CD14-positive monocyte (primary cell): ENCODE results near the gene CCDC74A. TPM values are rescaled to one million over a fixed set of nuclear protein-coding genes. Genes with fewer than 3 reads are reported as not detected.
"Not testable (repeated sequence)": the region's sequence is repeated elsewhere in the genome, so short reads cannot be mapped to it uniquely, and the experiment has no call there.

Experiments
- DNase-seq, 3 donors: peaks; one replicate each; pipeline ENCODE4 v3.0.0-alpha.2; 2011 to 2022
- H2AFZ ChIP-seq: 2 replicates; pipeline ENCODE4 v1.6.0; 2012; ENCODE audit warnings: mild to moderate bottlenecking, low read depth, low read length, inconsistent platforms; ENCODE audit not compliant: insufficient read depth, poor library complexity, severe bottlenecking
- H3K27ac ChIP-seq, 2 donors: 1 replicate in 1 of 2; 2 replicates in 1 of 2; pipeline ENCODE4 v1.5.1; 2012 to 2013; ENCODE audit warnings: low read length in 2 of 2, control low read depth in 1 of 2, inconsistent platforms in 1 of 2, low read depth in 1 of 2, mild to moderate bottlenecking in 1 of 2
- H3K27me3 ChIP-seq, 2 donors: one replicate each; pipeline versions ENCODE4 v1.6.0 to v1.6.1; 2011 to 2013; ENCODE audit warnings: low read length in 2 of 2; ENCODE audit not compliant: control insufficient read depth in 2 of 2, insufficient read depth in 2 of 2
- H3K36me3 ChIP-seq, 2 donors: replicated peaks in 1 of 2; 1 replicate in 1 of 2; 2 replicates in 1 of 2; pipeline versions ENCODE4 v1.5.1 to v1.6.1; 2012 to 2013; ENCODE audit warnings: low read length in 2 of 2, control low read depth in 1 of 2, inconsistent platforms in 1 of 2, mild to moderate bottlenecking in 1 of 2; ENCODE audit not compliant: insufficient read depth in 2 of 2, control insufficient read depth in 1 of 2
- H3K4me1 ChIP-seq, 2 donors: 1 replicate in 1 of 2; 2 replicates in 1 of 2; pipeline versions ENCODE4 v1.5.1 to v1.6.1; 2012 to 2013; ENCODE audit warnings: low read length in 2 of 2, control low read depth in 1 of 2, inconsistent platforms in 1 of 2, mild to moderate bottlenecking in 1 of 2, moderate library complexity in 1 of 2; ENCODE audit not compliant: insufficient read depth in 2 of 2, control insufficient read depth in 1 of 2
- H3K4me2 ChIP-seq: replicated peaks from 2 replicates; pipeline ENCODE3; 2012; ENCODE audit warnings: low read length, moderate library complexity, mild to moderate bottlenecking; ENCODE audit not compliant: poor library complexity, severe bottlenecking; ENCODE audit errors: extremely low read depth
- H3K4me3 ChIP-seq, 3 experiments: fragments of 200-600 bp in 1 of 3; sonication (generic) in 1 of 3; replicated peaks in 1 of 3; 1 replicate in 2 of 3; 2 replicates in 1 of 3; pipeline ENCODE4 v1.5.1; 2011 to 2013; ENCODE audit warnings: low read length in 3 of 3, mild to moderate bottlenecking in 3 of 3, control low read depth in 2 of 3, low read depth in 2 of 3, inconsistent platforms in 1 of 3, moderate library complexity in 1 of 3
- H3K79me2 ChIP-seq: 2 replicates; pipeline ENCODE4 v1.6.0; 2012; ENCODE audit warnings: mild to moderate bottlenecking, control low read depth, inconsistent platforms, low read length, moderate library complexity; ENCODE audit not compliant: insufficient read depth
- H3K9ac ChIP-seq: 2 replicates; pipeline ENCODE4 v1.6.0; 2017; ENCODE audit warnings: low read length, mild to moderate bottlenecking; ENCODE audit not compliant: insufficient read depth, poor library complexity, severe bottlenecking
- H3K9me3 ChIP-seq, 2 donors: replicated peaks in 1 of 2; 1 replicate in 1 of 2; 2 replicates in 1 of 2; pipeline versions ENCODE4 v1.5.1 to v1.6.1; 2012 to 2013; ENCODE audit warnings: low read length in 2 of 2, control low read depth in 1 of 2; ENCODE audit not compliant: control insufficient read depth in 1 of 2, insufficient read depth in 1 of 2
- H4K20me1 ChIP-seq: 2 replicates; pipeline ENCODE4 v1.6.0; 2012; ENCODE audit warnings: mild to moderate bottlenecking, low read length, control low read depth, moderate library complexity; ENCODE audit not compliant: insufficient read depth
- H3K27ac Mint-ChIP-seq, 7 donors: one replicate each; pipeline ENCODE4 v1.8.0; 2020; ENCODE audit warnings: mild to moderate bottlenecking in 7 of 7, mixed read lengths in 7 of 7, moderate library complexity in 6 of 7, inconsistent platforms in 2 of 7
- H3K27me3 Mint-ChIP-seq, 3 donors: one replicate each; pipeline ENCODE4 v1.8.0; 2021 to 2022; ENCODE audit warnings: low read depth in 3 of 3, mild to moderate bottlenecking in 3 of 3, mixed read lengths in 3 of 3, moderate library complexity in 3 of 3, inconsistent platforms in 1 of 3
- H3K36me3 Mint-ChIP-seq, 2 donors: one replicate each; pipeline ENCODE4 v1.8.0; 2020; ENCODE audit warnings: mixed read lengths in 2 of 2, inconsistent platforms in 1 of 2, mild to moderate bottlenecking in 1 of 2
- H3K4me1 Mint-ChIP-seq: one replicate; pipeline ENCODE4 v1.8.0; 2020; ENCODE audit warnings: mild to moderate bottlenecking, mixed read lengths
- H3K4me3 Mint-ChIP-seq, 2 donors: one replicate each; pipeline ENCODE4 v1.8.0; 2020; ENCODE audit warnings: mild to moderate bottlenecking in 2 of 2, mixed read lengths in 2 of 2, moderate library complexity in 1 of 2
- H3K9me3 Mint-ChIP-seq, 7 donors: one replicate each; pipeline ENCODE4 v1.8.0; 2020 to 2022; ENCODE audit warnings: mixed read lengths in 7 of 7, mild to moderate bottlenecking in 6 of 7, moderate library complexity in 6 of 7, inconsistent platforms in 2 of 7
- CTCF ChIP-seq: fragments of 200-600 bp; IDR thresholded peaks from one replicate; pipeline ENCODE4 v1.8.0; 2022; ENCODE audit warnings: antibody characterized with exemption, mild to moderate bottlenecking
- WGBS: methylation state at CpG from one replicate; pipeline ENCODE4 v1.1.5; 2013; ENCODE audit warnings: missing lambda C conversion rate; ENCODE audit not compliant: insufficient coverage; 5-methylcytosine and 5-hydroxymethylcytosine counted together
- intact Hi-C, 2 donors: fragments of 100-400 bp; cut with micrococcal nuclease; formaldehyde crosslinking; loops; one replicate each; pipeline versions ENCODE4 v1.15.0 to v1.15.1; 2023
- polyA plus RNA-seq, 3 donors: library from polyadenylated mRNA; depleted of rRNA in 1 of 3; unstranded in 2 of 3; stranded (reverse) in 1 of 3; fragments of 300-500 nt in 2 of 3; fragments of >200 nt in 1 of 3; fragmentation: Illumina TruSeq in 2 of 3; gene quantifications; 1 replicate in 2 of 3; 2 replicates in 1 of 3; pipeline ENCODE4 v1.2.3, GENCODE V29; 2012 to 2021

The CCDC74A gene
- polyA plus RNA-seq, 3 donors, result not detected

GRCh38 chr2:131520526-131520925 lies 7.2 kb upstream of the CCDC74A start:
- intact Hi-C loops, result no loop called here
- no peak overlapping the region for H3K4me2 ChIP-seq
- no peak overlapping the region for H3K4me3 ChIP-seq
- no peaks in the 10 kb centered on the region for H3K79me2 ChIP-seq
- 94% methylated on average over 6 of the region's 10 CpGs for WGBS
- H2AFZ ChIP-seq, result no peak overlapping the region
- Mint-ChIP-seq H3K36me3 (peaks cover 26 to 56% of the 10 kb centered on the region in 2 donors), H3K27ac (peak overlapping the region in 1 of 7 donors; percentile 13), H3K4me3 (no peak overlapping the region), H3K9me3 (peaks cover 0 to 2% (median 0%) of the 10 kb centered on the region in 7 donors), H3K4me1 (no peaks in the 10 kb centered on the region), H3K27me3 (peaks cover 0 to 2% (median 2%) of the 10 kb centered on the region in 3 donors)
- H3K36me3 ChIP-seq, result peaks cover 24 to 47% of the 10 kb centered on the region in 2 donors
- no peaks in the 10 kb centered on the region for H3K4me1 ChIP-seq
- no peak for DNase-seq
- no peaks in the 10 kb centered on the region for H3K27me3 ChIP-seq
- no peak overlapping the region for H3K27ac ChIP-seq
- no peaks in the 10 kb centered on the region for H3K9me3 ChIP-seq
- TF ChIP-seq CTCF, result no peak
- H4K20me1 ChIP-seq, result no peaks in the 10 kb centered on the region
- no peak overlapping the region for H3K9ac ChIP-seq

GRCh38 chr2:131521524-131521923 lies 6.2 kb upstream of the CCDC74A start:
- H2AFZ ChIP-seq, H3K4me2 ChIP-seq, H4K20me1 ChIP-seq, H3K27ac ChIP-seq, DNase-seq, H3K4me3 ChIP-seq, H3K9me3 ChIP-seq, H3K79me2 ChIP-seq, H3K27me3 Mint-ChIP-seq, H3K4me3 Mint-ChIP-seq, H3K9ac ChIP-seq, H3K9me3 Mint-ChIP-seq, intact Hi-C loops, H3K27ac Mint-ChIP-seq, H3K4me1 Mint-ChIP-seq, H3K4me1 ChIP-seq, H3K27me3 ChIP-seq: not testable (repeated sequence)
- 94% methylated on average over 5 of the region's 6 CpGs for WGBS
- peaks cover 23 to 51% of the 10 kb centered on the region in 2 donors for H3K36me3 Mint-ChIP-seq
- peaks cover 24 to 47% of the 10 kb centered on the region in 2 donors for H3K36me3 ChIP-seq
